Measurements from ENCODE around the gene MAGEB6B. TPM values are rescaled to one million over a fixed set of nuclear protein-coding genes. Genes with fewer than 3 reads are reported as not detected.
"Not testable (repeated sequence)": the region's sequence is repeated elsewhere in the genome, so short reads cannot be mapped to it uniquely, and the experiment has no call there.

Gene MAGEB6B
- not detected for total RNA-seq
- not detected for polyA plus RNA-seq

- ChIA-PET POLR2A (no interaction called here), CTCF (no interaction called here)
- no peaks in the 10 kb centered on the region for H3K27me3 ChIP-seq (ENCODE audit: insufficient read depth, low read length, poor library complexity, severe bottlenecking)
- no peak within 1 kb of the TSS for H3K27ac Mint-ChIP-seq
- no peak for DNase-seq
- peaks cover 0 to 7% (median 3%) of the 10 kb centered on the region in 5 donors for H3K9me3 Mint-ChIP-seq
- no peak within 1 kb of the TSS for H3K4me3 ChIP-seq (ENCODE audit: low read length)
- peaks cover 0 to 3% of the 10 kb centered on the region in 2 donors for H3K27me3 Mint-ChIP-seq
- no peak within 1 kb of the TSS for H3K27ac ChIP-seq (ENCODE audit: low read depth, low read length)
- H3K4me1 ChIP-seq (ENCODE audit: insufficient read depth, low read length): no peaks in the 10 kb centered on the region
- no peaks in the 10 kb centered on the region for H3K36me3 Mint-ChIP-seq
- no peaks in the 10 kb centered on the region for H3K36me3 ChIP-seq (ENCODE audit: insufficient read depth, low read length)
- H3K4me1 Mint-ChIP-seq: no peaks in the 10 kb centered on the region
- no peak within 1 kb of the TSS for H3K4me3 Mint-ChIP-seq
- no peaks in the 10 kb centered on the region for H3K9me3 ChIP-seq (ENCODE audit: low read length)
Observed at GRCh38 chrX:26160301-26160700, at the start of gene MAGEB6B. Gene MAGEB6B, plus strand, starts transcription at chrX:26160601. Its CDS starts 0 bp downstream, at chrX:26160601.

GRCh38 chrX:26138274-26138673 is 22.1 kb upstream of the MAGEB6B start, which contains the start of gene MAGEB18:
Gene MAGEB18, plus strand, starts transcription at chrX:26138343. Its CDS starts 643 bp downstream, at chrX:26138986.
- Histone ChIP-seq H3K4me3 (ENCODE audit: low read length) (no peak within 1 kb of the TSS), H3K27ac (ENCODE audit: low read depth, low read length) (no peak within 1 kb of the TSS), H3K36me3 (ENCODE audit: insufficient read depth, low read length) (no peaks in the 10 kb centered on the region), H3K9me3 (ENCODE audit: low read length) (no peaks in the 10 kb centered on the region), H3K4me1 (ENCODE audit: insufficient read depth, low read length) (no peaks in the 10 kb centered on the region), H3K27me3 (ENCODE audit: insufficient read depth, low read length, poor library complexity, severe bottlenecking) (no peaks in the 10 kb centered on the region)
- H3K36me3 Mint-ChIP-seq: no peaks in the 10 kb centered on the region
- peak within 1 kb of the TSS in 1 of 8 donors; percentile 31 for H3K27ac Mint-ChIP-seq
- H3K4me1 Mint-ChIP-seq: no peaks in the 10 kb centered on the region
- ChIA-PET POLR2A (no interaction called here), CTCF (no interaction called here)
- H3K4me3 Mint-ChIP-seq: no peak within 1 kb of the TSS
- H3K9me3 Mint-ChIP-seq: peaks cover 0 to 3% (median 0%) of the 10 kb centered on the region in 5 donors
- H3K27me3 Mint-ChIP-seq: no peaks in the 10 kb centered on the region
- no peak for DNase-seq

GRCh38 chrX:26146024-26146423 is 14.4 kb upstream of the MAGEB6B start:
- CTCF ChIA-PET: no interaction called here
- H3K27ac Mint-ChIP-seq: no peak overlapping the region
- DNase-seq: no peak
- no peaks in the 10 kb centered on the region for H3K27me3 Mint-ChIP-seq
- no peaks in the 10 kb centered on the region for H3K27me3 ChIP-seq (ENCODE audit: insufficient read depth, low read length, poor library complexity, severe bottlenecking)
- no peaks in the 10 kb centered on the region for H3K36me3 ChIP-seq (ENCODE audit: insufficient read depth, low read length)
- peaks cover 0 to 6% (median 4%) of the 10 kb centered on the region in 5 donors for H3K9me3 Mint-ChIP-seq
- no peaks in the 10 kb centered on the region for H3K4me1 Mint-ChIP-seq
- no peak overlapping the region for H3K4me3 ChIP-seq (ENCODE audit: low read length)
- no peaks in the 10 kb centered on the region for H3K36me3 Mint-ChIP-seq
- H3K4me1 ChIP-seq (ENCODE audit: insufficient read depth, low read length): no peaks in the 10 kb centered on the region
- POLR2A ChIA-PET: no interaction called here
- H3K9me3 ChIP-seq (ENCODE audit: low read length): no peaks in the 10 kb centered on the region
- H3K27ac ChIP-seq (ENCODE audit: low read depth, low read length): no peak overlapping the region
- H3K4me3 Mint-ChIP-seq: no peak overlapping the region

GRCh38 chrX:26192204-26192603 is 31.8 kb downstream of the MAGEB6B start, which contains the start of gene MAGEB6:
Gene MAGEB6, plus strand, starts transcription at chrX:26192440. Its CDS starts 1,407 bp downstream, at chrX:26193847.
- no peaks in the 10 kb centered on the region for H3K9me3 ChIP-seq (ENCODE audit: low read length)
- Mint-ChIP-seq H3K27ac (no peak within 1 kb of the TSS), H3K36me3 (no peaks in the 10 kb centered on the region), H3K27me3 (no peaks in the 10 kb centered on the region), H3K4me3 (no peak within 1 kb of the TSS), H3K4me1 (no peaks in the 10 kb centered on the region), H3K9me3 (peaks cover 0 to 7% (median 3%) of the 10 kb centered on the region in 5 donors)
- no peaks in the 10 kb centered on the region for H3K36me3 ChIP-seq (ENCODE audit: insufficient read depth, low read length)
- no peak within 1 kb of the TSS for H3K4me3 ChIP-seq (ENCODE audit: low read length)
- CTCF ChIA-PET: no interaction called here
- H3K27ac ChIP-seq (ENCODE audit: low read depth, low read length): no peak within 1 kb of the TSS
- no peaks in the 10 kb centered on the region for H3K4me1 ChIP-seq (ENCODE audit: insufficient read depth, low read length)
- H3K27me3 ChIP-seq (ENCODE audit: insufficient read depth, low read length, poor library complexity, severe bottlenecking): no peaks in the 10 kb centered on the region
- POLR2A ChIA-PET: no interaction called here
- DNase-seq: no peak

- POLR2A ChIA-PET: no interaction called here
- peaks cover 0 to 6% (median under 1%) of the 10 kb centered on the region in 5 donors for H3K9me3 Mint-ChIP-seq
- H3K36me3 Mint-ChIP-seq: no peaks in the 10 kb centered on the region
- no peaks in the 10 kb centered on the region for H3K4me1 Mint-ChIP-seq
- Histone ChIP-seq H3K9me3 (ENCODE audit: low read length) (no peaks in the 10 kb centered on the region), H3K27ac (ENCODE audit: low read depth, low read length) (no peak overlapping the region), H3K36me3 (ENCODE audit: insufficient read depth, low read length) (no peaks in the 10 kb centered on the region), H3K27me3 (ENCODE audit: insufficient read depth, low read length, poor library complexity, severe bottlenecking) (no peaks in the 10 kb centered on the region), H3K4me3 (ENCODE audit: low read length) (no peak overlapping the region), H3K4me1 (ENCODE audit: insufficient read depth, low read length) (no peaks in the 10 kb centered on the region)
- peaks cover 0 to 3% of the 10 kb centered on the region in 2 donors for H3K27me3 Mint-ChIP-seq
- CTCF ChIA-PET: no interaction called here
- H3K27ac Mint-ChIP-seq: no peak overlapping the region
- H3K4me3 Mint-ChIP-seq: no peak overlapping the region
- no peak for DNase-seq
Observed at GRCh38 chrX:26203561-26203960, 43.2 kb downstream of the MAGEB6B start.

- H3K9me3 Mint-ChIP-seq; CTCF ChIA-PET; POLR2A ChIA-PET; H3K4me1 Mint-ChIP-seq; H3K36me3 Mint-ChIP-seq; H3K4me1 ChIP-seq (ENCODE audit: insufficient read depth, low read length); H3K27ac ChIP-seq (ENCODE audit: low read depth, low read length); H3K27me3 Mint-ChIP-seq; H3K4me3 ChIP-seq (ENCODE audit: low read length); H3K27me3 ChIP-seq (ENCODE audit: insufficient read depth, low read length, poor library complexity, severe bottlenecking); H3K36me3 ChIP-seq (ENCODE audit: insufficient read depth, low read length); H3K27ac Mint-ChIP-seq; DNase-seq; H3K4me3 Mint-ChIP-seq; H3K9me3 ChIP-seq (ENCODE audit: low read length): not testable (repeated sequence)
Observed at GRCh38 chrX:26204717-26205116, 44.3 kb downstream of the MAGEB6B start.

GRCh38 chrX:26208012-26208411 is 47.6 kb downstream of the MAGEB6B start:
- POLR2A ChIA-PET: no interaction called here

More at GRCh38 chrX:26208012-26208411, 47.6 kb downstream of the MAGEB6B start:
- no peaks in the 10 kb centered on the region for H3K4me1 ChIP-seq (ENCODE audit: insufficient read depth, low read length)
- no peak overlapping the region for H3K4me3 ChIP-seq (ENCODE audit: low read length)
- Mint-ChIP-seq H3K4me3 (no peak overlapping the region), H3K9me3 (peaks cover 0 to 4% (median 0%) of the 10 kb centered on the region in 5 donors), H3K27ac (no peak overlapping the region), H3K36me3 (no peaks in the 10 kb centered on the region), H3K4me1 (no peaks in the 10 kb centered on the region), H3K27me3 (no peaks in the 10 kb centered on the region)
- no peak for DNase-seq
- H3K27me3 ChIP-seq (ENCODE audit: insufficient read depth, low read length, poor library complexity, severe bottlenecking): no peaks in the 10 kb centered on the region
- no peaks in the 10 kb centered on the region for H3K36me3 ChIP-seq (ENCODE audit: insufficient read depth, low read length)
- no peak overlapping the region for H3K27ac ChIP-seq (ENCODE audit: low read depth, low read length)
- CTCF ChIA-PET: no interaction called here
- no peaks in the 10 kb centered on the region for H3K9me3 ChIP-seq (ENCODE audit: low read length)
